Measurements from ENCODE around the gene VPS16.

Gene VPS16

GRCh38 chr20:2874456-2874855 is 33.9 kb downstream of the VPS16 start:
- POLR2A ChIA-PET: no interaction called here
- H3K4me1 ChIP-seq (ENCODE audit: control insufficient read depth, insufficient read depth, low read length): peaks cover 22% of the 10 kb centered on the region
- CTCF ChIA-PET: interaction anchor here (0.6 to 1.7 kb wide), 2 partner anchors 16 to 44 kb away, joined by 3 to 8 read pairs; no protein-coding TSS in a partner anchor
- H3K36me3 ChIP-seq (ENCODE audit: control insufficient read depth in 2 of 2, insufficient read depth in 1 of 2, low read length in 2 of 2): peaks cover 4 to 7% of the 10 kb centered on the region in 2 experiments; a peak in 2 of 3 replicates
- peak overlapping the region; percentile 16 for H3K27ac ChIP-seq (ENCODE audit: extremely low read depth, low read depth, low read length)
- H3K4me3 ChIP-seq (ENCODE audit: low read depth, low read length): peak overlapping the region; percentile 80
- no peaks in the 10 kb centered on the region for H3K9me3 ChIP-seq (ENCODE audit: control insufficient read depth, insufficient read depth, low read depth, low read length)
- TF ChIP-seq ZNF26 (tag by site-specific recombination; IDR thresholded peaks at IDR 0.05): no peak
- TF ChIP-seq KLF9 (tag by site-specific recombination; IDR thresholded peaks at IDR 0.05; ENCODE audit: low read depth): no peak
- TF ChIP-seq ZNF837 (tag by site-specific recombination; IDR thresholded peaks at IDR 0.05): no peak
- TF ChIP-seq BCL11A (tag by site-specific recombination; IDR thresholded peaks at IDR 0.05; ENCODE audit: low read depth): no peak
- TF ChIP-seq ZFP37 (tag by site-specific recombination; IDR thresholded peaks at IDR 0.05): no peak
- no peak for TF ChIP-seq GLIS2 (tag by site-specific recombination; IDR thresholded peaks at IDR 0.05)
- no peak for TF ChIP-seq ZNF518A (tag by site-specific recombination; conservative IDR thresholded peaks at IDR 0.05; ENCODE audit: low read depth)
- no peak for TF ChIP-seq ZNF146 (tag by site-specific recombination; IDR thresholded peaks at IDR 0.05)
- TF ChIP-seq ZNF571 (tag by site-specific recombination; IDR thresholded peaks at IDR 0.05): no peak
- no peak for TF ChIP-seq ZNF707 (tag by site-specific recombination; IDR thresholded peaks at IDR 0.05)
- 0 out of 2 replicates have a peak, but pooled peaks have one; percentile 31 for TF ChIP-seq PRDM1 (tag by site-specific recombination; IDR thresholded peaks at IDR 0.05)
- TF ChIP-seq INSM2 (tag by site-specific recombination; IDR thresholded peaks at IDR 0.05): no peak
- TF ChIP-seq IKZF3 (tag by site-specific recombination; IDR thresholded peaks at IDR 0.05): peak; percentile 25; the same call in 1 of the 2 replicates
- TF ChIP-seq ZNF366 (tag by site-specific recombination; conservative IDR thresholded peaks at IDR 0.05): 0 out of 2 replicates have a peak, but pooled peaks have one; percentile 12
- TF ChIP-seq ZNF529 (tag by site-specific recombination; IDR thresholded peaks at IDR 0.05; ENCODE audit: insufficient replicate concordance): no peak
- TF ChIP-seq ZNF174 (tag by site-specific recombination; IDR thresholded peaks at IDR 0.05): no peak
- TF ChIP-seq ZNF121 (tag by site-specific recombination; IDR thresholded peaks at IDR 0.05): no peak
- no peak for TF ChIP-seq ZNF548 (tag by site-specific recombination; IDR thresholded peaks at IDR 0.05)
- no peak for TF ChIP-seq PBX3 (CRISPR knock-in tag; IDR thresholded peaks at IDR 0.05)
- TF ChIP-seq ZNF362 (tag by site-specific recombination; IDR thresholded peaks at IDR 0.05): no peak
- TF ChIP-seq HOXC10 (CRISPR knock-in tag; IDR thresholded peaks at IDR 0.05): no peak
- TF ChIP-seq ZNF610 (tag by site-specific recombination; IDR thresholded peaks at IDR 0.05; ENCODE audit: borderline replicate concordance): no peak
- no peak for TF ChIP-seq ZNF18 (tag by site-specific recombination; IDR thresholded peaks at IDR 0.05)
- TF ChIP-seq KLF10 (tag by site-specific recombination; IDR thresholded peaks at IDR 0.05): 0 out of 2 replicates have a peak, but pooled peaks have one; percentile 14
- no peak for TF ChIP-seq KLF7 (tag by site-specific recombination; IDR thresholded peaks at IDR 0.05; ENCODE audit: borderline replicate concordance)
- TF ChIP-seq ZNF623 (tag by site-specific recombination; IDR thresholded peaks at IDR 0.05): no peak
- TF ChIP-seq ZNF391 (tag by site-specific recombination; IDR thresholded peaks at IDR 0.05; ENCODE audit: borderline replicate concordance, low read depth): no peak
